HUES64 (cell line): ENCODE results near the gene CD79A.
A peak's percentile ranks its signal among the peaks of the same experiment; 100 is the strongest.

Source experiments
- H3K27ac ChIP-seq: 2 replicates; pipeline ENCODE4 v1.7.0; 2013; ENCODE audit warnings: low read depth, low read length, inconsistent platforms
- H3K27me3 ChIP-seq: 2 replicates; pipeline ENCODE4 v1.6.1; 2013; ENCODE audit warnings: mild to moderate bottlenecking, low read length; ENCODE audit not compliant: insufficient read depth
- H3K36me3 ChIP-seq: 2 replicates; pipeline ENCODE4 v1.6.1; 2013; ENCODE audit warnings: mild to moderate bottlenecking, low read length; ENCODE audit not compliant: insufficient read depth
- H3K4me1 ChIP-seq: 2 replicates; pipeline ENCODE4 v1.6.1; 2013; ENCODE audit warnings: mild to moderate bottlenecking, low read length, moderate library complexity; ENCODE audit not compliant: insufficient read depth
- H3K4me3 ChIP-seq: 2 replicates; pipeline ENCODE4 v1.5.1; 2013; ENCODE audit warnings: mild to moderate bottlenecking, low read length, moderate library complexity
- H3K9ac ChIP-seq: 2 replicates; pipeline ENCODE4 v1.6.1; 2013; ENCODE audit warnings: mild to moderate bottlenecking, low read depth, low read length
- H3K9me3 ChIP-seq: 2 replicates; pipeline ENCODE4 v1.6.1; 2013; ENCODE audit warnings: low read depth, low read length; ENCODE audit not compliant: insufficient read depth
- WGBS: fragments of 150-250, 120-280 bp; methylation state at CpG from one replicate; pipeline ENCODE4 v1.1.7; 2013; ENCODE audit warnings: missing lambda C conversion rate; 5-methylcytosine and 5-hydroxymethylcytosine counted together

Gene CD79A

DNA sequence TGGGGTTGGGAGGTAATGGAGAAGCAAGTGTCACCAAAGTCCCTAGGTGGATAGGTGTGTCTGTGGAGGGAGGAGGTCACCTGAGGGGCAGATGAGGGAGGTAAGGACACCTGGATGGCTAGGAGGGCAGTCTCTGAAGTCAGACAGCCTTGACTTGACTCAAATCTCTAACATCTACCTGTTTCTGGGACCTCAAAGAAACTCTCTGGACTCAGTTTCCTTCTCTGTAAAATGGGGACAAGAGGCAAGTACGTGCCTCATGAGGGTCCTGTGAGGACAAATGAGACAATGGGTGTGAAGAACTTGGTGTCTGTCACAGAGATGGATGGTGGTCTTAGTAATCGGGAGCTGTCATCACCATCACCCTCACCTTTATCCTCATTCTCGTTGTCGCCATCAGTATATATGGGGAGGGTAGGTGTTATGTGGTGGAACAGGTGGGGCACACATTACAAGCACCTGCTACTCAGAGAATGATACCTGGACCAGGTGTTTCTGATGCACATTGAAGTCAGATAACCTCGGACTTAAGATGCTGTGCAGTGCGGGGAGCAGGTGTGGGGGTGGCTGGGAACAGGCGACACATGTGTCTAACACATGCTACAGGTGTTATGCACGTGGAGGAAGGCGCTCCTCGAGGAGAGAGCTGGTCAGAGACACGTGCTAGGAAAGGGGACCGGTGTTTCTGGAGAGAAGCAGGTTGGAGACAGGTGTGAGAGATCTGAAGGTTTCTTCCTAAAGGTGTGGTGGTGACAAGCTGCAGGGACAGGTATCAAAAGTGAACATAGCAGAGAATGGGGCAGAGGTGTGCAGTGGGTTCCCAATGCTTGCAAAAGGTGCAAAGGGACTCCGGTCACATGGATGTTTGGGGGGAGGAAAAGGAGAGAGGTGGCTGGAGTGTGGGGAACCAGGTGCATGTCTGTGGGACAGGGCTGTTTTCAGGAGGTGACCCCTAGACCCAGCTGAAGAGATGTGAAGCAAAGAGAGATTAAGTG, 47.4 kb downstream of the CD79A start:
- H3K27me3 ChIP-seq = peaks cover 97% of the 10 kb centered on the region
- WGBS = 49% methylated on average over 12 of the region's 13 CpGs
- no peak overlapping the region for H3K9ac ChIP-seq

DNA sequence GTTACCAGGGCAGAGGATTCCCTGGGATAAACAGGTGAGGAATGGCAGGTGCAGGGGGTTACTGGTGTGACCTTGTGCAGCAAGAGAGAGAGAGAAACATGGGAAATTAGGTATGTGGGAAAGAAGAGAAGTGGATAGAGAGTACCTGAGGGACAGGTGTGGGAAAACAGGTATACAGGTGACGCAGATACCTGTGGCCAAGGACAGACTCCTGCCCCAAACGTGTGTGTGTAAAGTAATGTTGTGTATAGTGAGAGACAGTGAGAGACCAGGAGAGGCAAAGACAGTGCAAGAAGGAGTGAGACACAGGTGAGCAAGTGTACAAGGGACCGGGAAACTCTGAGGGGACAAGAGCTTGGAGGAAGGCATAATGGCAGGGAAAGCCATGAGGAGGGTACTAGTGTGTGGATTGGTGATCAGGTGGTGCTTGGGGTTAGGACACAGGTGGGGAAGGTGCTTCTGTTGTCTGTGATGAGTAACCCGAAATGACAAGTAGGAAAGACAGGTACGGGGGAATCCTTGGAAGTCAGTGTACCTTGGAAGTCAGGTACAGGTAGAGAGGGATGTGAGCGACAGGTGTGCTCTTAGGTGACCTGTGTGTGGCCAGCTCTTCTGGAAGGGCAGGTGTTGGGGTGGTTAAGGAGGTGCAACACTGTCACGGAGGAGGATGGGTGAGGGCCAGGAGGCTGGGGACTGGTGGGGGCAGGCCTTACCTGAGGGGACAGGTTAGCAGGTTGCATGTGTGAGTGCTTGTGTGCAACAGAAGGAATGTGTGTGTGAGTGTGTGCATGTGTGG, 48.3 kb downstream of the CD79A start:
- Histone ChIP-seq H3K27ac (no peak overlapping the region), H3K36me3 (no peaks in the 10 kb centered on the region), H3K9me3 (no peaks in the 10 kb centered on the region), H3K27me3 (peaks cover 97% of the 10 kb centered on the region), H3K4me1 (peaks cover 4% of the 10 kb centered on the region; the same call in 1 of the 2 replicates), H3K9ac (no peak overlapping the region), H3K4me3 (no peak overlapping the region)
- WGBS = 53% methylated on average over 7 of the region's 7 CpGs

More for the DNA sequence above, 47.4 kb downstream of the CD79A start:
- H3K27ac ChIP-seq = no peak overlapping the region
- no peaks in the 10 kb centered on the region for H3K36me3 ChIP-seq
- H3K4me1 ChIP-seq = peaks cover 4% of the 10 kb centered on the region; the same call in 1 of the 2 replicates
- H3K9me3 ChIP-seq = no peaks in the 10 kb centered on the region
- H3K4me3 ChIP-seq = no peak overlapping the region

DNA sequence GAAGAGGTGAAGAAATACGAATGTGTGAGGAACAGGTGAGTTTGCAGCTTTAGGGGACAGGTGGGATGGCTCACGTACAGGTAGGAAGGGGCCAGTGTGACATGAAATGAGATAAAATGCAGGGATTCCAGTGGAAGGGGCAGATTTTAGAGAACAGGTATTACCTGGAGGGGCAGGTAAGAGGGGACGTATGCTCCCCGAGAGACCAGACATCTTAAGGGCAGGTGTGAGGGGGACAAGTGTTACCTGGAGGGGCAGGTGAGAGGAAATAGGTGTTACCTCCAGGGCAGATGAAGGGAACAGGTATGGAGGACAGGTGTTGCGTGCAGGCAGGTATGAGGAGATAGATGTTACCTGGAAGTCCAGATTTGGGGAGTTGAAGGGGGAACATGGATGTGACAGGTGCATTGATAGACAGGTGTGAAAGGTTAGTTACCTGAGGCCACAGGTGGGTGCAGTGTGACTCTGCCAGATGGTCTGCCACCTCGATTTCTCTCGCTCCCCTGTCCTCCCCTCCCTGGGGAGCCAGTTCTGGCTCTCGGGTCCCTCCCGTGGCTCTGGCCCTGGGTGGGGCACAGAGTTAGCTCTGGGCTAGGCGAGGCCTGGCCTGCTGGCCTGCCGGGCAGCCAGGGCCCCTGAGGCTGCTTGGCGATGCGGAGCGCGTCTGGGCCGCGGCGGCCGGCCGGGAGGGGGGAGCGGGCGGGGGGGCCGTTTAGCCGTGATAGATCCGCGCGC, 49.1 kb downstream of the CD79A start:
- Histone ChIP-seq H3K4me1 (peaks cover 4% of the 10 kb centered on the region; the same call in 1 of the 2 replicates), H3K9me3 (no peaks in the 10 kb centered on the region), H3K27ac (no peak overlapping the region), H3K36me3 (no peaks in the 10 kb centered on the region), H3K4me3 (no peak overlapping the region), H3K27me3 (peaks cover 97% of the 10 kb centered on the region), H3K9ac (no peak overlapping the region)
- 25% methylated on average over 27 of the region's 27 CpGs for WGBS

DNA sequence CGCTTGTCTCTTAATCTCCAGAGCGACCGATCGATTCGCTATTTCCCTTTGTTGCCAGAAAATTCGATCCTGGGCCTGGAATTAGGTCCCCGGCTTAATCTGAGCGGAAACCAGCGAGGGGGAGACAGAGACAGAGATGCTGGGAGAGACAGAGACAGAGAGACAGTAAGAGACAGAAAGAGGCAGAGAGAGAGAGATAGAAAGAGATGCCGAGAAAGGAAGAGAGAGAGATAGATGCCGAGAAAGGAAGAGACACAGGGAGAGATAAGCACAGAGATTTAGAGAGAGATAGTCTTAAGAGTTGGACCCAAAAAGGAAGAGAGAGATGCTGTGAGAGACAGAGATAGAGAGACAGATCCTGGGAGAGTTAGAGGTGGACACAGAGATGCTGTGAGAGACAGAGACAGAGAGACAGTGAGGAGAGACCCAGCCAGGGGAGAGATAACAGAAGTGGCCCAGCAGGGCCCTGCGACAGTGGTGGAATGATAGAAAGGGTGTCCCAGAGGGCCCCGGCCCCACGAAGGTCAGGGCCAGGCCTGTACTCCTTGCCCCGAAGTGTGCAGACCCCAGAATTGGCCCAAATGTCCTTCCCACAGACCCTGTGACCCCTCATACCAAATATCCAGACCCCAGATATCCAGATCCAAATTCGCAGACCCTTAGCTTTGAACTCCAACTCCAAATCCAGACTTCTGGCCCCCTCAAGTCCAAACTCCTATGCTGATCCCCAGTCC, 49.9 kb downstream of the CD79A start:
- Histone ChIP-seq H3K4me3 (no peak overlapping the region), H3K9ac (no peak overlapping the region), H3K36me3 (no peaks in the 10 kb centered on the region), H3K9me3 (no peaks in the 10 kb centered on the region), H3K4me1 (peaks cover 11% of the 10 kb centered on the region), H3K27ac (no peak overlapping the region), H3K27me3 (peaks cover 97% of the 10 kb centered on the region)
- 45% methylated on average over 16 of the region's 16 CpGs for whole genome bisulfite sequencing

DNA sequence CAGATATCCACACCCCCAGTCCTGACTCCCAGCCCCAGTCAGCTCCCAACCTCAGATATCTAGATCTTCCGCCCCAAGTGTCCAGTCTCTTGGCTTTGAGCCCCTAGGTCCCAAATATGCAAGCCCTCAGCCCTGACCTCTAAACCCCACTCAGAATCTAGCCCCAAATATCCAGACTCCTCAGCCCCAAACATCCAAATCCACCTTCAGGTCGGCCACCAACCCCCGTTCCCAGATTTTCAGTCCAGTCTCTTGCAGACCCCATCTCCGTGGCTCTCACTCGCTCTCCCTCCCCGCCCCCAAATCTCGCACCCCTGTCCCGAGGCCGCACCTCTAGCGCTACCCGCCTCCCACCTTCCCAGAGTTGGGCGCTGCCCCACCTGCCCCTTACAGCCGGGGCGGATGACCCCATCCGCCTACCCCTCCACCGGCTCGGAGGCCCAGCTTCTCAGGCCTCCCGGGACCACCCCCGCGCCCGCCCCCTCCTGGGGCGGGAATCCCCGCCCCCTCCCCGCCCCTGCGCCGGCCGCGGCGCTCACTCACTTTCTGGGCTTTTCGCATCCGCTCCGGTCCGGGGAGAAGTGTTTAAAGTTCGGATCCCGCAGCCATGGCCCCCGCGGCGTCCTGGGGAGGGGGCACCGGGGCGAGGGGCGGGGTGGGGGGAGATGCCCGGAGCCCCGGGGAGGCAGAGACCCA, 50.6 kb downstream of the CD79A start:
- Histone ChIP-seq H3K27me3 (peaks cover 97% of the 10 kb centered on the region), H3K4me1 (peaks cover 7% of the 10 kb centered on the region), H3K9ac (no peak overlapping the region), H3K36me3 (no peaks in the 10 kb centered on the region), H3K4me3 (peak overlapping the region; percentile 47), H3K27ac (no peak overlapping the region), H3K9me3 (no peaks in the 10 kb centered on the region)
- 2% methylated on average over 40 of the region's 43 CpGs for WGBS

DNA sequence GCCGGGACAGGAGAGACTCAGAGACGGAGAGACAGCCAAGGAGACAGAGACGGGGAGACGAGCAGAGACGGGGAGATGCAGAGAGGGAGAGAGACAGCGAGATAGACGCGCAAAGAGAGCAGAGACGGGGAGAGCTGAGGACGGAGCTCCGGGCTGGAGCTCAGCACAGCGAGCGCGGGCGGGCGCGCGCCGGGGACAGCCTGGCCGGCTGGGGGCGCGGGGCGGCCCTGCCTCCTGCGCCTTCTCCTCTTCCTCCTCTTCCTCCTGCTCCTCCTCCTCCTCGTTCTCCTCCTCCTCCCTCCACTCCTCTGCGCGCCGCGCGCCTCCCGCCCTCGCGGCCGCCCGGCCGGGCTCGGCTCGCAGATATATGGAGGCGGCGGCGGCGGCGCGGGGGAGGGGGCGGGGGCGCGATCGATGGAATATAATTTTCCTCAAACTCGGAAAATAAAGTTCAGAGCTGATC, 51.2 kb downstream of the CD79A start, which contains the start of gene ERFL:
TSS of gene ERFL (minus strand) at position 229 of the 463 bp plus-strand sequence. CDS start 15,530 bp downstream, outside the sequence.
- peaks cover 7% of the 10 kb centered on the region for H3K4me1 ChIP-seq
- H3K36me3 ChIP-seq = no peaks in the 10 kb centered on the region
- WGBS = under 1% methylated on average over 48 of the region's 49 CpGs
- peaks cover 97% of the 10 kb centered on the region for H3K27me3 ChIP-seq
- H3K4me3 ChIP-seq = peak within 1 kb of the TSS; percentile 47
- H3K9ac ChIP-seq = no peak within 1 kb of the TSS
- no peaks in the 10 kb centered on the region for H3K9me3 ChIP-seq
- H3K27ac ChIP-seq = no peak within 1 kb of the TSS

DNA sequence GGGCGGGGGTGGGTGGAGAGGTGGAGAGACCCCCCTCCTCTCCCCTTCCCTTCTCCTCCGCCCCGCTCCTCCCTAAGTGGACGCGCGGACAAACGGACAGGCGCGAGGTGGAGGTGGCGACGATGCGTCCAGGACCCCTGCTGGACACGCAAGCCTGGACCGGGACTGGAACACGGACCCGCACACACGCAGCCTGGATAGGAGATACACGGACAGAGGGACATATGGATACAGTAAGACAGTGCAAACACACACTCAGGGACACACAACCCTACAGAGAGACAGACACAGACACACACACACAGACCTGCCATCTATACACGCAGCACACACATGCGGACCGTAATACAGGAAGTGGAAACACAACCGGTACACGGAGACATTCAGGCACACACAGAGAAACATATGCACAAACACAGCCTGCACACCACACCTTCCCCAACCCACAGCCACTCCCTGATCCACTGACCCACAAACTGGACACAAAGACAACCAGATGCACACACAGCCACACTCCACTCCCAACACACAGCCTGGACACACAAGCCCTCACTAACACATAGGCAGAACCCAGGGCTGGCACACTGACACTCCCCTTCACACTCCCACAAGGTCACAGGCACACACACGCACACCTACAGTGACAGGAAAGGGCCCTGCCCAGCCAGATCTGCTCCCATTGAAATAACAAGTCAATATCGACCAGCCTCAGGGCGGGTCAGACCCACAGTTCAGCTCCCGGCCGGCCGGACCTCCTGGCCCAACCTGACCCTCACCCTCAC, 51.9 kb downstream of the CD79A start:
- H3K9ac ChIP-seq = no peak overlapping the region
- H3K9me3 ChIP-seq = no peaks in the 10 kb centered on the region
- peaks cover 7% of the 10 kb centered on the region for H3K4me1 ChIP-seq
- no peak overlapping the region for H3K27ac ChIP-seq
- H3K4me3 ChIP-seq = no peak overlapping the region
- no peaks in the 10 kb centered on the region for H3K36me3 ChIP-seq
- WGBS = 5% methylated on average over 28 of the region's 29 CpGs
- H3K27me3 ChIP-seq = peaks cover 100% of the 10 kb centered on the region

DNA sequence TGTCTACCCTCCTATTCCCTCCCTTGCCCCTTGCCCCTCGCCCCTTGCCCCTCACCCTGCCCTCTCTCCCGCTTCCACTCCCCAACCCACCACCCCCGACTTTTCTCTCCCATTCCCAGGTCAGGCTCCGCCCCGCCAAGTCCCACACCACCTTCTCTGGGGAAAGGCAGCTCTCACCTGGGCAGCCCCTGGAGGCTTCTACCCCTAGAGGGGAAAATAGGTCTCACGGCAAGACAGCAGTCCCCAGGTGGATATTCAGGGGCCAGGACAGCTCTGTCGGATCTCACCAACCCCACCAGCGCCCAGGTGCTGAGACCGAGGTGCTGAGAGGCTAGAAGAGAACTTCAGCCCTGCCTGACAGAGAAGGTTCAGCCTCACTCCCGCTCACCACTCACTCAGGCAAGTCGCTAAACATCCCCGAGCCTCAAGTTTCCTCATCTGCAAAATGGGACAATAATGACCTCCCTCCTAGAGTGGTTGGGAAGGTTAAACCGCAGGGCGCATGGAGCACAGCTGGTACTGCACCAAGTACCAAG, 52.5 kb downstream of the CD79A start:
- Histone ChIP-seq H3K4me3 (no peak overlapping the region), H3K36me3 (no peaks in the 10 kb centered on the region), H3K4me1 (peaks cover 7% of the 10 kb centered on the region), H3K27me3 (peaks cover 100% of the 10 kb centered on the region), H3K27ac (no peak overlapping the region), H3K9me3 (no peaks in the 10 kb centered on the region), H3K9ac (no peak overlapping the region)
- 20% methylated on average over 14 of the region's 14 CpGs for WGBS

DNA sequence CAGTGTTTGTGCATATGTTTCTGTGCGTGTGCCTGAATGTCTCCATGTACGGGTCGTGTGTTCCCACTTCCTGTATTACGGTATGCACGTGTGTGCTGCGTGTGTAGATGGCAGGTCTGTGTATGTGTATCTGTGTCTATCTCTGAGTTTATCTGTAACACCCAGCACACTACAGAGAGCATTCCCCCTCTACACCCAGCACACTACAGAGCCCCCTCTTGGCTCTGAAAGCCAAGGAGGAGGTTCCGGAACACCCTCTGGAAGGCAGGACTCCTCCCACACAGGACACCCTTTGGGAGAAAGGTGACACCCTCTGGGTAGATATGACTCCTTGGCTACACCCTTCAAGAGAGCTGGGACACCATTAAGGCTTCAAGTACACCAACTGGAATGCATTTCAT, 53.2 kb downstream of the CD79A start:
- no peak overlapping the region for H3K9ac ChIP-seq
- WGBS = 46% methylated on average over 4 of the region's 7 CpGs
- no peak overlapping the region for H3K4me3 ChIP-seq
- peaks cover 100% of the 10 kb centered on the region for H3K27me3 ChIP-seq
- H3K27ac ChIP-seq = no peak overlapping the region
- peaks cover 7% of the 10 kb centered on the region for H3K4me1 ChIP-seq
- H3K9me3 ChIP-seq = no peaks in the 10 kb centered on the region
- H3K36me3 ChIP-seq = no peaks in the 10 kb centered on the region
